ENCODE results near the gene TMEM260.

DNA sequence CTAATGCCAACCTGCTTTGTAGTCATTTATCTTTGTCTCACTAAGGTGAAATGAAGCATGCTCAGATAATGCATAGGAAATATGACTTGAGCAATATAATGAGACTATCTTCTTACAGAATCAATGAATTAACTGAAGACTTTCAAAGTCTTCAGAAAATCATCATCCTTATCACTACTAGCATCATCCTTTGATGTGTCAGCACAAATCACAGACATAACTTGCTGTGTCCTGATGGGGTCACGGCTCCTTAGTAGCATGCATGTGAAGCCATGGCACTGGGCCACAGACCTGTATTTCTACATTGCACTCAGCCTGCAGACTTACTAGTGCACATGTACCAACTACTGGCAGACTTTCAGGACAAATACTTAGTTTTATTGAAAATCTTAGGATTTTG, 18.9 kb downstream of the TMEM260 start:
- TF ChIP-seq, protein P1, sequence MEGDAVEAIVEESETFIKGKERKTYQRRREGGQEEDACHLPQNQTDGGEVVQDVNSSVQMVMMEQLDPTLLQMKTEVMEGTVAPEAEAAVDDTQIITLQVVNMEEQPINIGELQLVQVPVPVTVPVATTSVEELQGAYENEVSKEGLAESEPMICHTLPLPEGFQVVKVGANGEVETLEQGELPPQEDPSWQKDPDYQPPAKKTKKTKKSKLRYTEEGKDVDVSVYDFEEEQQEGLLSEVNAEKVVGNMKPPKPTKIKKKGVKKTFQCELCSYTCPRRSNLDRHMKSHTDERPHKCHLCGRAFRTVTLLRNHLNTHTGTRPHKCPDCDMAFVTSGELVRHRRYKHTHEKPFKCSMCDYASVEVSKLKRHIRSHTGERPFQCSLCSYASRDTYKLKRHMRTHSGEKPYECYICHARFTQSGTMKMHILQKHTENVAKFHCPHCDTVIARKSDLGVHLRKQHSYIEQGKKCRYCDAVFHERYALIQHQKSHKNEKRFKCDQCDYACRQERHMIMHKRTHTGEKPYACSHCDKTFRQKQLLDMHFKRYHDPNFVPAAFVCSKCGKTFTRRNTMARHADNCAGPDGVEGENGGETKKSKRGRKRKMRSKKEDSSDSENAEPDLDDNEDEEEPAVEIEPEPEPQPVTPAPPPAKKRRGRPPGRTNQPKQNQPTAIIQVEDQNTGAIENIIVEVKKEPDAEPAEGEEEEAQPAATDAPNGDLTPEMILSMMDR (conservative IDR thresholded peaks at IDR 0.05; ENCODE audit: low read length) = no peak
- no peak for TF ChIP-seq EZH2phosphoT487 (IDR thresholded peaks at IDR 0.05; ENCODE audit: borderline replicate concordance)
